Kasumi-1 (cell line): Measurements from ENCODE around the gene TNRC18.
"Not testable (repeated sequence)": the region's sequence is repeated elsewhere in the genome, so short reads cannot be mapped to it uniquely, and the experiment has no call there.

ENCODE experiments used
- DNase-seq, 2 experiments: peaks; one replicate each; lab custom pipeline; 2025; lab: John Stamatoyannopoulos, UW

TNRC18 gene

GRCh38 chr7:5423306-5423975 lies at the start of gene TNRC18:
Gene TNRC18, minus strand, starts transcription at chr7:5423834. Its CDS starts 2,588 bp downstream, at chr7:5421246.
- no peak for DNase-seq

GRCh38 chr7:5472432-5473315 lies 49.0 kb upstream of the TNRC18 start:
- DNase-seq: peak; percentile 30 to 99

- DNase-seq: not testable (repeated sequence)
These were observed 48.0 kb upstream of the TNRC18 start for GRCh38 chr7:5471623-5472022.

GRCh38 chr7:5470816-5471215 lies 47.2 kb upstream of the TNRC18 start:
- no peak for DNase-seq

GRCh38 chr7:5470167-5470532 lies 46.5 kb upstream of the TNRC18 start:
- no peak for DNase-seq

GRCh38 chr7:5469375-5470166 lies 45.9 kb upstream of the TNRC18 start:
- DNase-seq: no peak

GRCh38 chr7:5467645-5468044 lies 44.0 kb upstream of the TNRC18 start:
- no peak for DNase-seq

- DNase-seq: no peak
These were observed 42.9 kb upstream of the TNRC18 start for GRCh38 chr7:5466551-5466950.

GRCh38 chr7:5463031-5463430 lies 39.4 kb upstream of the TNRC18 start:
- no peak for DNase-seq

GRCh38 chr7:5462216-5462615 lies 38.6 kb upstream of the TNRC18 start:
- DNase-seq: no peak

GRCh38 chr7:5458921-5459480 lies 35.4 kb upstream of the TNRC18 start:
- no peak for DNase-seq

GRCh38 chr7:5457245-5457735 lies 33.7 kb upstream of the TNRC18 start:
- DNase-seq: no peak

- DNase-seq: no peak
These were observed 32.8 kb upstream of the TNRC18 start for GRCh38 chr7:5456409-5456808.

- peak in 1 of 2 experiments; percentile 22 for DNase-seq
These were observed 32.1 kb upstream of the TNRC18 start for GRCh38 chr7:5455581-5456219.

- DNase-seq: no peak
These were observed 31.5 kb upstream of the TNRC18 start for GRCh38 chr7:5455175-5455574.

GRCh38 chr7:5454485-5454884 lies 30.9 kb upstream of the TNRC18 start:
- DNase-seq: no peak

GRCh38 chr7:5453566-5454075 lies 30.0 kb upstream of the TNRC18 start:
- no peak for DNase-seq

GRCh38 chr7:5452937-5453540 lies 29.4 kb upstream of the TNRC18 start:
- DNase-seq: no peak

GRCh38 chr7:5452470-5452899 lies 28.9 kb upstream of the TNRC18 start:
- DNase-seq: no peak

GRCh38 chr7:5451391-5451790 lies 27.8 kb upstream of the TNRC18 start:
- DNase-seq: no peak
